A673 (cell line): ENCODE measurements around the gene ANKRD50. TPM values are rescaled to one million over a fixed set of nuclear protein-coding genes. Genes with fewer than 3 reads are reported as not detected.

Experiments used
- BruUV-seq: library from RNA; stranded (reverse); fragments of 400-500 nt; replicated peaks from 2 replicates; lab custom pipeline; 2021; lab: Mats Ljungman, UMichigan
- CTCF ChIA-PET: fragments of 300-600 bp; sonication (Branson Sonifier 250); formaldehyde crosslinking; loops from one replicate; lab custom pipeline; 2022; ENCODE audit warnings: antibody characterized with exemption; lab: Charles Lee
- POLR2A ChIA-PET: fragments of 300-600 bp; sonication (Branson Sonifier 250); formaldehyde crosslinking; loops from one replicate; lab custom pipeline; 2022; ENCODE audit warnings: antibody characterized with exemption; ENCODE audit not compliant: low non-redundant PET; lab: Charles Lee
- DNase-seq: peaks from one replicate; pipeline ENCODE4 v3.0.0-alpha.2; 2015; ENCODE audit warnings: low spot score
- H3K27ac ChIP-seq: fragments of 200-600 bp; sonication (generic); 2 replicates; pipeline ENCODE4 v1.5.1; 2016; ENCODE audit warnings: mixed run types, low read depth, mild to moderate bottlenecking, mixed read lengths, antibody characterized with exemption, low read length; ENCODE audit not compliant: poor library complexity, severe bottlenecking
- H3K27me3 ChIP-seq: fragments of 200-600 bp; sonication (generic); replicated peaks from 2 replicates; pipeline ENCODE4 v1.6.1; 2017; ENCODE audit warnings: mixed run types, low read depth, mild to moderate bottlenecking, mixed read lengths, antibody characterized with exemption, low read length; ENCODE audit not compliant: insufficient read depth, poor library complexity
- H3K36me3 ChIP-seq: fragments of 200-600 bp; sonication (generic); 2 replicates; pipeline ENCODE4 v1.6.1; 2016; ENCODE audit warnings: mixed run types, mild to moderate bottlenecking, mixed read lengths, antibody characterized with exemption, low read length; ENCODE audit not compliant: insufficient read depth, poor library complexity, severe bottlenecking
- H3K4me1 ChIP-seq: fragments of 200-600 bp; sonication (generic); 2 replicates; pipeline ENCODE4 v1.6.1; 2017; ENCODE audit warnings: mixed run types, mild to moderate bottlenecking, mixed read lengths, antibody characterized with exemption, low read length; ENCODE audit not compliant: insufficient read depth, poor library complexity, severe bottlenecking
- H3K4me3 ChIP-seq: fragments of 200-600 bp; sonication (generic); 2 replicates; pipeline ENCODE4 v1.5.1; 2016; ENCODE audit warnings: low read depth, mixed run types, mild to moderate bottlenecking, mixed read lengths, low read length; ENCODE audit not compliant: poor library complexity, severe bottlenecking
- H3K9me3 ChIP-seq: fragments of 200-600 bp; sonication (generic); 2 replicates; pipeline ENCODE4 v1.6.1; 2016; ENCODE audit warnings: mixed run types, low read depth, mild to moderate bottlenecking, mixed read lengths, antibody characterized with exemption, low read length; ENCODE audit not compliant: poor library complexity, severe bottlenecking
- EZH2 ChIP-seq: fragments of 200-600 bp; sonication (generic); IDR thresholded peaks from 2 replicates; pipeline ENCODE4 v1.6.1; 2017; ENCODE audit warnings: borderline replicate concordance, low read depth, mild to moderate bottlenecking, mixed read lengths, antibody characterized with exemption, low read length; ENCODE audit not compliant: poor library complexity, severe bottlenecking
- intact Hi-C: fragments of 100-400 bp; cut with micrococcal nuclease; formaldehyde crosslinking; loops from one replicate; pipeline ENCODE4 v1.10.0; 2022; ENCODE audit not compliant: unreplicated experiment
- total RNA-seq: library from RNA; stranded (reverse); gene quantifications from 2 replicates; pipeline ENCODE4 v1.2.3, GENCODE V29; 2021
- TF ChIP-seq, protein P1 (sequence below): fragments of 300-800, 200-600 bp; sonication (generic); conservative IDR thresholded peaks from 2 replicates; pipeline ENCODE4 v1.5.1; 2017; ENCODE audit warnings: low read depth, mild to moderate bottlenecking, antibody characterized with exemption, low read length, moderate library complexity, mixed read lengths

The ANKRD50 gene
- total RNA-seq, 1 experiment from 2014 or later: 18.4 TPM

DNA sequence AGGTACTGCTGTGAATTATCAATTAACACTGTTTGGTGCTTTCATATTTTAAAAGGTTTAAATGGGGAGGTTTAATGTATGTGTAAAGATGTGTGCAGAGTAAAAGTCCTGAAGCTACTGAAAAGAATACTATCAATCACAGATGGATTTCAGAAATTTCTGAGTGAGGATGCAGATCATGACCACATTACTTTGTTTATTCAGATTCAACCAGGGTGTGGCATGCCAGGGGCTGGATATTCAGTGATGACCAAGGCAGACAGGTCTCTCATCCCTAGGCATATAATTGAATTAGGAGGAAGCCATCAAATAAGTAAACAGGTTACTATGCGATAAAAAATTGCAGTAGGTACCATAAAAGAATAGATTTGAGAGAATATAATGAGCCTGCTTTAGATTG, 28.0 kb upstream of the ANKRD50 start:
- H3K9me3 ChIP-seq: no peaks in the 10 kb centered on the region
- no peaks in the 10 kb centered on the region for H3K27me3 ChIP-seq
- DNase-seq: no peak
- CTCF ChIA-PET: no interaction called here
- H3K36me3 ChIP-seq: no peaks in the 10 kb centered on the region
- no peak overlapping the region for H3K27ac ChIP-seq
- intact Hi-C loops: no loop called here
- TF ChIP-seq EZH2: no peak
- TF ChIP-seq, protein P1, sequence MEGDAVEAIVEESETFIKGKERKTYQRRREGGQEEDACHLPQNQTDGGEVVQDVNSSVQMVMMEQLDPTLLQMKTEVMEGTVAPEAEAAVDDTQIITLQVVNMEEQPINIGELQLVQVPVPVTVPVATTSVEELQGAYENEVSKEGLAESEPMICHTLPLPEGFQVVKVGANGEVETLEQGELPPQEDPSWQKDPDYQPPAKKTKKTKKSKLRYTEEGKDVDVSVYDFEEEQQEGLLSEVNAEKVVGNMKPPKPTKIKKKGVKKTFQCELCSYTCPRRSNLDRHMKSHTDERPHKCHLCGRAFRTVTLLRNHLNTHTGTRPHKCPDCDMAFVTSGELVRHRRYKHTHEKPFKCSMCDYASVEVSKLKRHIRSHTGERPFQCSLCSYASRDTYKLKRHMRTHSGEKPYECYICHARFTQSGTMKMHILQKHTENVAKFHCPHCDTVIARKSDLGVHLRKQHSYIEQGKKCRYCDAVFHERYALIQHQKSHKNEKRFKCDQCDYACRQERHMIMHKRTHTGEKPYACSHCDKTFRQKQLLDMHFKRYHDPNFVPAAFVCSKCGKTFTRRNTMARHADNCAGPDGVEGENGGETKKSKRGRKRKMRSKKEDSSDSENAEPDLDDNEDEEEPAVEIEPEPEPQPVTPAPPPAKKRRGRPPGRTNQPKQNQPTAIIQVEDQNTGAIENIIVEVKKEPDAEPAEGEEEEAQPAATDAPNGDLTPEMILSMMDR: no peak
- H3K4me1 ChIP-seq: no peaks in the 10 kb centered on the region
- no TSS peak for BruUV-seq
- no peak overlapping the region for H3K4me3 ChIP-seq
- POLR2A ChIA-PET: no interaction called here

DNA sequence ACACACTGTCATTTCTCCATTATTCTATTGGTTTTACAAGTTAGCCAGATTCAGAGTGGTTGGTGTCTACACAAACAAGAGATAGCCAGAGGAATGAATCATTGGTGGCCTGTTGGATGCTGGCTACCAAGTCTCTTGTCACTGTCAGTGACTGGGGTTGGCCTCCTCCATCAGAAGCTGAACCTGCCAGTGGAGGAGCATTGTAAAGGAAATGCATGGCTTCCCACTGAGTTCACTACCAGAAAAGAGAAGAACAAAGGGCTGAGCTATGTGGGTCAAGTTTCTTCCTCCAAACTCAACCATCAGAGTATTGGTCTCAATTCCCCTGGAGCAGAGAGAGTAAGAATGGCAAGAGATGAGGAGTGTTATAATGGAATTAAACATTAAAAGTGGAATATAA, 26.5 kb upstream of the ANKRD50 start:
- H3K4me1 ChIP-seq: no peaks in the 10 kb centered on the region
- H3K36me3 ChIP-seq: no peaks in the 10 kb centered on the region
- no peak overlapping the region for H3K4me3 ChIP-seq
- intact Hi-C loops: no loop called here
- ChIA-PET CTCF (no interaction called here), POLR2A (no interaction called here)
- TF ChIP-seq, protein P1: no peak
- TF ChIP-seq EZH2: no peak
- DNase-seq: no peak
- H3K27me3 ChIP-seq: no peaks in the 10 kb centered on the region
- no peaks in the 10 kb centered on the region for H3K9me3 ChIP-seq
- H3K27ac ChIP-seq: no peak overlapping the region
- no TSS peak for BruUV-seq

DNA sequence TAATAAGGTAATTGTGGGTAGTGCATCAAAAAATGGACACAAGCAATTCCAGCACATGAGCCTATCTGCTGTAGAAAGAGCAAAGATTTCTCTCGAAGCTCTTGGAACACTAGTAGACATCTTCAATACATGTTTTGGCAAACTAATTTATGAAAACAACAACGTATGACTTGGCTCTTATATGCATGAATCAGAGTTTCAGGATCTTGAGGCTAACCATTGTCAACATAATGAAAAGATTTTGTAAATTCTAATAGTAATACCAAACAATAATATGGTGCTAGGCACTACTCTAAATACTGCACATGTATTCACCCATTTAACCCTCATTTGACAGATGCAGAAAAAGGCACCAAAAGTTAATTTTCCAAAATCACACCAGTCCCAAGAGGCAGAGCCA, 25.1 kb upstream of the ANKRD50 start:
- POLR2A ChIA-PET: no interaction called here
- no peaks in the 10 kb centered on the region for H3K9me3 ChIP-seq
- CTCF ChIA-PET: no interaction called here

More for the DNA sequence above, 25.1 kb upstream of the ANKRD50 start:
- no peak for DNase-seq
- Histone ChIP-seq H3K27me3 (no peaks in the 10 kb centered on the region), H3K36me3 (no peaks in the 10 kb centered on the region), H3K4me1 (no peaks in the 10 kb centered on the region), H3K4me3 (no peak overlapping the region), H3K27ac (no peak overlapping the region)
- no peak for TF ChIP-seq EZH2
- TF ChIP-seq, protein P1: no peak
- no TSS peak for BruUV-seq
- intact Hi-C loops: no loop called here
